K562 (cell line): ENCODE results near the gene MFSD12. TPM values are rescaled to one million over a fixed set of nuclear protein-coding genes. Genes with fewer than 3 reads are reported as not detected.

Experiments used
- BCOR ChIP-seq: fragments of 450-650 bp; IDR thresholded peaks from 2 replicates; pipeline ENCODE4 v1.6.1; 2016
- CREB3L1 ChIP-seq: fragments of 450-650 bp; IDR thresholded peaks from 2 replicates; pipeline ENCODE4 v1.6.1; 2014; ENCODE audit warnings: low read depth, mild to moderate bottlenecking, moderate library complexity, borderline replicate concordance
- FUS ChIP-seq: fragments of 200-400 bp; formaldehyde crosslinking; optimal IDR thresholded peaks from 2 replicates; pipeline ENCODE3; 2017; ENCODE audit warnings: low read depth, low read length
- HDGF ChIP-seq: fragments of 450-650 bp; IDR thresholded peaks from 2 replicates; pipeline ENCODE4 v1.6.1; 2016
- HINFP ChIP-seq: fragments of 450-650 bp; conservative IDR thresholded peaks from 2 replicates; pipeline ENCODE4 v1.6.1; 2016; ENCODE audit warnings: missing genetic modification characterization, low read depth, mild to moderate bottlenecking, control low read depth, missing compliant biosample characterization
- HNRNPH1 ChIP-seq: fragments of 200-400 bp; formaldehyde crosslinking; optimal IDR thresholded peaks from 2 replicates; pipeline ENCODE3; 2017; ENCODE audit warnings: low read depth, mild to moderate bottlenecking, low read length, moderate library complexity
- JUNB ChIP-seq: fragments of 450-650 bp; formaldehyde crosslinking; conservative IDR thresholded peaks from 2 replicates; pipeline ENCODE4 v1.4.0; 2020; ENCODE audit warnings: mild to moderate bottlenecking
- KAT7 ChIP-seq: sonication (generic); formaldehyde crosslinking; IDR thresholded peaks from 2 replicates; pipeline ENCODE4 v1.8.0; 2022; ENCODE audit warnings: missing genetic modification reagents, mild to moderate bottlenecking, borderline replicate concordance
- MAFF ChIP-seq: IDR thresholded peaks from 2 replicates; pipeline ENCODE4 v1.6.1; 2012; ENCODE audit warnings: low read length, improper control_type of control experiment
- PYGO2 ChIP-seq: fragments of 450-650 bp; IDR thresholded peaks from 2 replicates; pipeline ENCODE4 v1.6.1; 2016; ENCODE audit warnings: mild to moderate bottlenecking, missing genetic modification characterization, moderate library complexity, missing compliant biosample characterization
- RBM22 ChIP-seq: fragments of 200-400 bp; formaldehyde crosslinking; IDR thresholded peaks from 2 replicates; pipeline ENCODE4 v1.6.1; 2018; ENCODE audit warnings: low read length, low read depth; ENCODE audit not compliant: poor library complexity, severe bottlenecking
- RBM34 ChIP-seq: fragments of 200-400 bp; formaldehyde crosslinking; IDR thresholded peaks from 2 replicates; pipeline ENCODE4 v1.6.1; 2018; ENCODE audit warnings: low read length, borderline replicate concordance; ENCODE audit not compliant: insufficient read depth
- SIN3A ChIP-seq, 2 experiments: fragments of 150-350 bp in 1 of 2; IDR thresholded peaks; 2 replicates each; pipeline ENCODE4 v1.6.1; 2011 to 2016; ENCODE audit warnings: borderline replicate concordance in 2 of 2, low read depth in 2 of 2, low read length in 2 of 2, mild to moderate bottlenecking in 2 of 2, moderate library complexity in 2 of 2; ENCODE audit not compliant: control insufficient read depth in 1 of 2
- SMAD1 ChIP-seq: fragments of 150-350 bp; IDR thresholded peaks from 2 replicates; pipeline ENCODE4 v1.6.1; 2014; ENCODE audit warnings: low read length, low read depth; ENCODE audit not compliant: partially characterized antibody
- STAT5A ChIP-seq: IDR thresholded peaks from 2 replicates; pipeline ENCODE4 v1.6.1; 2012; ENCODE audit warnings: low read length, inconsistent platforms, borderline replicate concordance
- STAT6 ChIP-seq: sonication (generic); formaldehyde crosslinking; IDR thresholded peaks from 2 replicates; pipeline ENCODE4 v1.8.1; 2023; ENCODE audit warnings: mild to moderate bottlenecking, missing genetic modification reagents
- ZNF354B ChIP-seq: fragments of 250-450 bp; sonication (Bioruptor Pico); IDR thresholded peaks from 2 replicates; pipeline ENCODE4 v1.4.0; 2020
- ZNF639 ChIP-seq, 2 experiments: fragments of 200-800 bp in 1 of 2; sonication (Bioruptor generic) in 1 of 2; sonication (generic) in 1 of 2; formaldehyde crosslinking in 1 of 2; IDR thresholded peaks in 1 of 2; conservative IDR thresholded peaks in 1 of 2; 2 replicates each; pipeline versions ENCODE4 v1.5.0 to v1.6.1; 2016 to 2020; ENCODE audit warnings: missing compliant biosample characterization in 1 of 2, missing genetic modification characterization in 1 of 2, missing genetic modification reagents in 1 of 2
- ZNF76 ChIP-seq: fragments of 250-450 bp; sonication (Bioruptor Pico); IDR thresholded peaks from 2 replicates; pipeline ENCODE4 v1.4.0; 2020; ENCODE audit warnings: mild to moderate bottlenecking, moderate library complexity, borderline replicate concordance
- polyA plus RNA-seq, 8 experiments: library from polyadenylated mRNA; depleted of rRNA in 4 of 8; stranded (reverse) in 5 of 8; unstranded in 3 of 8; fragments of >200 nt; fragmentation: Nextera tagmentation in 2 of 8; fragmentation: Illumina TruSeq in 1 of 8; extraction: Ambion mirVana in 2 of 8; extraction: Trizol in 1 of 8; gene quantifications; 2 replicates each; pipeline versions ENCODE4 v1.2.1 to v1.2.3, GENCODE V29; 2011 to 2014; ENCODE audit warnings: inconsistent platforms in 1 of 8, missing spikeins in 1 of 8
- total RNA-seq, 7 experiments: library from RNA; depleted of rRNA in 6 of 7; stranded (reverse); fragments of >200 nt in 6 of 7; fragmentation: Illumina TruSeq in 2 of 7; extraction: Trizol in 2 of 7; gene quantifications; 2 replicates each; pipeline versions ENCODE4 v1.2.1 to v1.2.3, GENCODE V29; 2011 to 2021; ENCODE audit warnings: low replicate concordance in 1 of 7

The MFSD12 gene
- total and polyA plus RNA-seq, 9 of the 15 experiments (the other 6 are each of a cell fraction or from before 2014, with no cell fraction given), result 0.69 to 112 (median 31.8) TPM

GRCh38 chr19:3520166-3521103, 37.0 kb downstream of the MFSD12 start (continued):
- TF ChIP-seq ZNF639 (CRISPR knock-in tag; conservative IDR thresholded peaks at IDR 0.05 in 1 of 2, IDR thresholded peaks at IDR 0.05 in 1 of 2), result peak in 1 of 2 experiments; percentile 72; a peak in 2 of 4 replicates
- no peak for TF ChIP-seq RBM22
- 0 out of 2 replicates have a peak, but pooled peaks have one; percentile 29 for TF ChIP-seq HINFP (tag)
- TF ChIP-seq SIN3A (IDR thresholded peaks at IDR 0.05; ENCODE audit: borderline replicate concordance in 2 of 2, control insufficient read depth in 1 of 2, low read depth in 2 of 2, low read length in 2 of 2), result peak in 1 of 2 experiments; percentile 33; a peak in 1 of 4 replicates
- TF ChIP-seq KAT7 (CRISPR knock-in tag), result peak; percentile 91; the same call in 1 of the 2 replicates
- no peak for TF ChIP-seq ZNF354B (CRISPR knock-in tag)
- TF ChIP-seq PYGO2 (tag), result no peak
- TF ChIP-seq JUNB, result no peak
- no peak for TF ChIP-seq SMAD1
- no peak for TF ChIP-seq FUS
- no peak for TF ChIP-seq RBM34
- TF ChIP-seq BCOR, result peak; percentile 8; the same call in 1 of the 2 replicates
- 0 out of 2 replicates have a peak, but pooled peaks have one; percentile 72 for TF ChIP-seq CREB3L1
- no peak for TF ChIP-seq MAFF
- no peak for TF ChIP-seq ZNF76 (CRISPR knock-in tag)
- TF ChIP-seq HNRNPH1, result no peak
- peak; percentile 95 for TF ChIP-seq HDGF
- peak; percentile 65; the same call in 1 of the 2 replicates for TF ChIP-seq STAT5A
- TF ChIP-seq STAT6 (CRISPR knock-in tag), result no peak
